Measurements from ENCODE around the gene DNAJC16.

The DNAJC16 gene

GRCh38 chr1:15622712-15623373, 96.2 kb downstream of the DNAJC16 start:
- no peak for DNase-seq

GRCh38 chr1:15623435-15623834, 96.8 kb downstream of the DNAJC16 start:
- DNase-seq, result no peak

GRCh38 chr1:15624133-15624714, 97.6 kb downstream of the DNAJC16 start:
- no peak for DNase-seq

- no peak for DNase-seq
Measured at GRCh38 chr1:15625056-15625917, 98.6 kb downstream of the DNAJC16 start.

All from suppressor macrophage treated with lipopolysaccharide for 4 hours (primary cell).